Muscle of leg (tissue), 16 donors: Measurements from ENCODE around the gene AICDA. TPM values are rescaled to one million over a fixed set of nuclear protein-coding genes. Genes with fewer than 3 reads are reported as not detected.

Experiments used
- DNase-seq: peaks from one replicate; pipeline ENCODE4 v3.0.0; 2013
- H3K27ac ChIP-seq: one replicate; pipeline ENCODE4 v1.5.1; 2013; ENCODE audit warnings: mild to moderate bottlenecking, low read length, control low read depth
- H3K27me3 ChIP-seq: one replicate; pipeline ENCODE4 v1.6.1; 2013; ENCODE audit warnings: low read length; ENCODE audit not compliant: control insufficient read depth, insufficient read depth
- H3K36me3 ChIP-seq: one replicate; pipeline ENCODE4 v1.6.1; 2013; ENCODE audit warnings: low read length; ENCODE audit not compliant: control insufficient read depth, insufficient read depth
- H3K4me1 ChIP-seq: one replicate; pipeline ENCODE4 v1.6.1; 2013; ENCODE audit warnings: low read length; ENCODE audit not compliant: control insufficient read depth, insufficient read depth
- H3K4me3 ChIP-seq: one replicate; pipeline ENCODE4 v1.5.1; 2013; ENCODE audit warnings: low read length, control low read depth
- H3K9me3 ChIP-seq: replicated peaks from 2 replicates; pipeline ENCODE4 v1.6.1; 2013; ENCODE audit warnings: low read depth, low read length; ENCODE audit not compliant: control insufficient read depth
- WGBS: methylation state at CpG from one replicate; pipeline ENCODE4 v1.1.5; 2013; ENCODE audit warnings: missing lambda C conversion rate; ENCODE audit not compliant: insufficient coverage; 5-methylcytosine and 5-hydroxymethylcytosine counted together
- long read RNA-seq, 11 donors: transcript quantifications; one replicate each; lab custom pipeline, GENCODE V29; 2026
- polyA plus RNA-seq, 8 donors: library from polyadenylated mRNA; unstranded; fragments of 120-200 nt; gene quantifications; one replicate each; pipeline versions ENCODE4 v1.2.1 to v1.2.3, GENCODE V29; 2013; ENCODE audit warnings: inconsistent platforms in 1 of 8, low replicate concordance in 1 of 8; ENCODE audit not compliant: insufficient read length in 8 of 8, insufficient read depth in 1 of 8
- total RNA-seq: library from RNA; stranded (reverse); fragments of 120-200 nt; gene quantifications from one replicate; pipeline ENCODE4 v1.2.4, GENCODE V29; 2013

AICDA gene
- total RNA-seq: 0.40 TPM
- under 1 TPM; 0.09 to 0.65 (median 0.19) TPM for polyA plus RNA-seq
- long read RNA-seq, donor 1: 0 reads
- long read RNA-seq, donor 2: 0 reads
- long read RNA-seq, donor 3: 0 reads
- long read RNA-seq, donor 4: 0 reads
- long read RNA-seq, donor 5: 0 reads
- long read RNA-seq, donor 6: 0 reads
- long read RNA-seq, donor 7: 0 reads
- long read RNA-seq, donor 8: 0 reads
- long read RNA-seq, donor 9: 0 reads
- long read RNA-seq, donor 10: 0 reads
- long read RNA-seq, donor 11: 0 reads

DNA sequence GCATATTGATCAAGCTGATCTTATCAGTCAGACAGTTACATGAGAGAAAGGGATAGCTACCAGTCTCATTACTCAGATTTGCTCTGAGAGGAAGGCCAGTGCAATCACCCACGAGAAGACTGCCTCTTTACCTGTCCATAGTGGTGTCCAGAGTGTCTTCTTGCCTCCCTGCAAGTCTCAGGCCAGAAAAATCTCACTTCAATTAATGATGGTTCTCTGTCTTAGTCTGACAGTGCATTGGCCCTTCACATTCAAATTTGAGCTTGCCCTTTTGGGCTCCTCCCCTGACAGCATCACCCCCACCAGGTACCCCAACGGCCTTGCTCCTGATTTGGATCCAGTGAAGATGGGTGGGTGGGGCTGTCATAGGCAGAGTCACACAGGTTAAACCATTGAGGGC lies at the start of gene AICDA:
Gene AICDA (minus strand): TSS at position 231 of the 400 bp plus-strand sequence. CDS start 92 bp downstream, at position 139.
- 93% methylated on average over 1 of the region's 2 CpGs for WGBS
- no peaks in the 10 kb centered on the region for H3K36me3 ChIP-seq
- H3K27ac ChIP-seq: no peak within 1 kb of the TSS
- no peak for DNase-seq
- no peak within 1 kb of the TSS for H3K4me3 ChIP-seq
- no peaks in the 10 kb centered on the region for H3K4me1 ChIP-seq
- H3K27me3 ChIP-seq: no peaks in the 10 kb centered on the region
- H3K9me3 ChIP-seq: no peaks in the 10 kb centered on the region

- Histone ChIP-seq H3K36me3 (no peaks in the 10 kb centered on the region), H3K27ac (peak overlapping the region; percentile 92), H3K4me3 (peak overlapping the region; percentile 40), H3K4me1 (peaks cover 13% of the 10 kb centered on the region), H3K27me3 (no peaks in the 10 kb centered on the region), H3K9me3 (no peaks in the 10 kb centered on the region)
- no peak for DNase-seq
- WGBS: 86% methylated on average over 1 of the region's 3 CpGs
Observed at GRCh38 chr12:8661751-8662150, 49.1 kb upstream of the AICDA start.

DNA sequence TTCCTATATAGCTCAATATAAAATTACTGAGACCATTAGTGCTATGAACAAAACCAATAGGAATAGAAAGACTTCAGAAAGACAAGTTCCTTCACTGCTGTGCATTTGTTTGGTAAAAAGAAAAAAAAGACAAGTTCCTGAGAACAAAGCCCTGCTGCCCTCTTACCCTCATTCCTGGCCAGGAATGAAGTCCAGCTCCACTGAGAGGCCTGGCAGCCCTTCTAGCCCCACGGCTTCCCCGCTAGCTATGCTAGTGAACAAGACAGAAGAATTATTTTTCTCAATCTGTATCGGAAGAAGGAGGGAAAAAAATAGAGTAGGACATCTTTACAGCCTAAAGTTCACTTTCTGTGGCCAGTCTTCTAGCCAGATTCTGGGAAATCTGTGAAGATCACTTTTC lies 48.4 kb upstream of the AICDA start:
- H3K4me1 ChIP-seq: peaks cover 13% of the 10 kb centered on the region

GRCh38 chr12:8658346-8658745 lies 45.7 kb upstream of the AICDA start:
- no peak overlapping the region for H3K27ac ChIP-seq
- H3K36me3 ChIP-seq: no peaks in the 10 kb centered on the region
- no peaks in the 10 kb centered on the region for H3K9me3 ChIP-seq
- no peaks in the 10 kb centered on the region for H3K27me3 ChIP-seq
- no peak for DNase-seq
- WGBS: no CpG with 5 or more reads among the region's 1 CpG
- H3K4me3 ChIP-seq: no peak overlapping the region
- peaks cover 4% of the 10 kb centered on the region for H3K4me1 ChIP-seq

More for the DNA sequence above, 48.4 kb upstream of the AICDA start:
- Histone ChIP-seq H3K9me3 (no peaks in the 10 kb centered on the region), H3K27ac (no peak overlapping the region), H3K27me3 (no peaks in the 10 kb centered on the region), H3K36me3 (no peaks in the 10 kb centered on the region), H3K4me3 (peak overlapping the region; percentile 26)
- no peak for DNase-seq
- WGBS: no CpG with 5 or more reads among the region's 3 CpGs

- no peaks in the 10 kb centered on the region for H3K4me1 ChIP-seq
- H3K27ac ChIP-seq: no peak overlapping the region
- 54% methylated on average over 3 of the region's 6 CpGs for WGBS
- no peaks in the 10 kb centered on the region for H3K9me3 ChIP-seq
- no peak overlapping the region for H3K4me3 ChIP-seq
- H3K36me3 ChIP-seq: no peaks in the 10 kb centered on the region
- no peaks in the 10 kb centered on the region for H3K27me3 ChIP-seq
- no peak for DNase-seq
Observed at GRCh38 chr12:8655421-8655820, 42.8 kb upstream of the AICDA start.

- H3K4me3 ChIP-seq: no peak overlapping the region
- no peaks in the 10 kb centered on the region for H3K36me3 ChIP-seq
- H3K9me3 ChIP-seq: no peaks in the 10 kb centered on the region
- H3K27me3 ChIP-seq: no peaks in the 10 kb centered on the region
- DNase-seq: no peak
- WGBS: 100% methylated on average over 1 of the region's 8 CpGs
- no peaks in the 10 kb centered on the region for H3K4me1 ChIP-seq
- H3K27ac ChIP-seq: no peak overlapping the region
Observed at GRCh38 chr12:8648576-8649205, 36.0 kb upstream of the AICDA start.

- Histone ChIP-seq H3K27me3 (no peaks in the 10 kb centered on the region), H3K4me1 (no peaks in the 10 kb centered on the region), H3K9me3 (no peaks in the 10 kb centered on the region), H3K27ac (no peak overlapping the region), H3K36me3 (no peaks in the 10 kb centered on the region), H3K4me3 (no peak overlapping the region)
- DNase-seq: no peak
- WGBS: 83% methylated on average over 4 of the region's 5 CpGs
Observed at GRCh38 chr12:8647968-8648367, 35.3 kb upstream of the AICDA start.

- Histone ChIP-seq H3K27ac (no peak overlapping the region), H3K4me1 (no peaks in the 10 kb centered on the region), H3K36me3 (no peaks in the 10 kb centered on the region), H3K4me3 (no peak overlapping the region), H3K9me3 (no peaks in the 10 kb centered on the region), H3K27me3 (no peaks in the 10 kb centered on the region)
- DNase-seq: peak; percentile 28
- WGBS: 53% methylated on average over 2 of the region's 5 CpGs
Observed at GRCh38 chr12:8644345-8645248, 31.9 kb upstream of the AICDA start.

DNA sequence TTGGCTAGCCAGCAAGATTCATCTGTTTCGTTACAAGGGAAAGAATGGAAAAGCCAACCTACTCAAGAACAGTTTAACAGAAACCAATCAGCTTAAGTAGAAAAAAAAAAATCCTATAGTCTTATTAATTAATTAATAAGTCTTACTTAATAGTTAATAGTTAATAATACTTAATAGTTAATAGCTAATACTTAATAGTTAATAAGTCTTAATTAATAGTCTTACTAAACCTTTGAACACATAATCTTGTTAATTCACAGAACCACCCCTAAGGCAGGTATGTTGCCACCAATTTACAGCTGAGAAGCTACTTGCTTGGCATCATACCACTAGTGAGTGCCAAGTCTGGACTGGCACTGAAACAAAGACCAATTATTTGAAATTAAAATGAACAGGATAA lies 30.1 kb upstream of the AICDA start:
- Histone ChIP-seq H3K4me1 (no peaks in the 10 kb centered on the region), H3K36me3 (no peaks in the 10 kb centered on the region), H3K4me3 (no peak overlapping the region), H3K27me3 (no peaks in the 10 kb centered on the region), H3K27ac (no peak overlapping the region), H3K9me3 (no peaks in the 10 kb centered on the region)
- DNase-seq: no peak
- no CpG with 5 or more reads among the region's 1 CpG for WGBS

DNA sequence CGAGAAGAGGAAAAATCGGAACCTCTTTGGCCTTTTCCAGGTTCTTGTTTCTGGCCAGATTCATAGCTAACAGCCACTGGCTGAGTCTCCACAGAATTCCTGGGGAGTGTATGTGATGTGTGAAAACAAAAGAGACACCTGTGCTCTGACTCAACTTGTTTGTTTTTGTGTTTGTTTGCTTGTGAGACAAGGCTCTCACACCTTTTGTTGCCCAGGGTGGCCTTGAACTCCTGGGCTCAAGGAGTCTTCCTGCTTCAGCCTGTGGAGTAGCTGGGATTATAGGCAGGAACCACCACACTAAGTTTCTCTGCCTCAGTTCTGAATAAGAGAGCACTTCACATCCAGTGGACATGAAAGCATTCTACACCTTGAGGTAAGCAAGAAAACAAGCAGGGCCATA lies 27.3 kb upstream of the AICDA start:
- DNase-seq: no peak

More for the DNA sequence above, 27.3 kb upstream of the AICDA start:
- Histone ChIP-seq H3K4me3 (no peak overlapping the region), H3K27me3 (no peaks in the 10 kb centered on the region), H3K27ac (no peak overlapping the region), H3K9me3 (no peaks in the 10 kb centered on the region), H3K36me3 (no peaks in the 10 kb centered on the region), H3K4me1 (no peaks in the 10 kb centered on the region)
- no CpG with 5 or more reads among the region's 2 CpGs for WGBS
